Activated naive CD4-positive, alpha-beta T cell treated with anti-CD3 and anti-CD28 coated beads, Interleukin-2, amount 10 ng/mL, durations not matched to agents 7 days and 5 days (primary cell): ENCODE measurements around the gene ABCC1.
"Not testable (repeated sequence)": the region's sequence is repeated elsewhere in the genome, so short reads cannot be mapped to it uniquely, and the experiment has no call there.

Source experiments
- CTCF ChIA-PET: fragments of 350-600 bp; sonication (Branson Sonifier 250); formaldehyde crosslinking; loops from one replicate; lab custom pipeline; 2021; ENCODE audit warnings: antibody characterized with exemption; lab: Charles Lee
- DNase-seq: peaks from one replicate; pipeline ENCODE4 v3.0.0-alpha.2; 2020
- H3K27ac Mint-ChIP-seq: one replicate; pipeline ENCODE4 v1.8.0; 2021; ENCODE audit warnings: mild to moderate bottlenecking, moderate library complexity, mixed read lengths
- H3K27me3 Mint-ChIP-seq: one replicate; pipeline ENCODE4 v1.8.0; 2021; ENCODE audit warnings: mild to moderate bottlenecking, mixed read lengths
- H3K36me3 Mint-ChIP-seq: one replicate; pipeline ENCODE4 v1.8.0; 2021; ENCODE audit warnings: mixed read lengths
- H3K4me1 Mint-ChIP-seq: one replicate; pipeline ENCODE4 v1.8.0; 2021; ENCODE audit warnings: mixed read lengths
- H3K4me3 Mint-ChIP-seq: one replicate; pipeline ENCODE4 v1.8.0; 2021; ENCODE audit warnings: mild to moderate bottlenecking, moderate library complexity, mixed read lengths
- H3K9me3 Mint-ChIP-seq: one replicate; pipeline ENCODE4 v1.8.0; 2021; ENCODE audit warnings: mixed read lengths

The ABCC1 gene

GRCh38 chr16:15928261-15929104 lies 20.9 kb upstream of the ABCC1 start:
- peaks cover 9% of the 10 kb centered on the region for H3K27me3 Mint-ChIP-seq
- H3K9me3 Mint-ChIP-seq: no peaks in the 10 kb centered on the region
- no peak for DNase-seq
- H3K4me3 Mint-ChIP-seq: no peak overlapping the region
- no peaks in the 10 kb centered on the region for H3K36me3 Mint-ChIP-seq
- H3K4me1 Mint-ChIP-seq: no peaks in the 10 kb centered on the region
- H3K27ac Mint-ChIP-seq: no peak overlapping the region
- CTCF ChIA-PET: no interaction called here

- DNase-seq: no peak
- Mint-ChIP-seq H3K36me3 (no peaks in the 10 kb centered on the region), H3K27me3 (peaks cover 12% of the 10 kb centered on the region), H3K9me3 (no peaks in the 10 kb centered on the region), H3K27ac (no peak overlapping the region), H3K4me1 (no peaks in the 10 kb centered on the region), H3K4me3 (no peak overlapping the region)
- CTCF ChIA-PET: no interaction called here
Observed at GRCh38 chr16:15932939-15933338, 16.5 kb upstream of the ABCC1 start.

- Mint-ChIP-seq H3K36me3 (no peaks in the 10 kb centered on the region), H3K27me3 (peaks cover 12% of the 10 kb centered on the region), H3K9me3 (no peaks in the 10 kb centered on the region), H3K4me1 (no peaks in the 10 kb centered on the region), H3K27ac (no peak overlapping the region), H3K4me3 (no peak overlapping the region)
- CTCF ChIA-PET: no interaction called here
- DNase-seq: no peak
Observed at GRCh38 chr16:15933781-15934180, 15.6 kb upstream of the ABCC1 start.

GRCh38 chr16:15934991-15935390 lies 14.4 kb upstream of the ABCC1 start:
- Mint-ChIP-seq H3K27me3 (peaks cover 12% of the 10 kb centered on the region), H3K4me3 (no peak overlapping the region), H3K36me3 (no peaks in the 10 kb centered on the region), H3K9me3 (no peaks in the 10 kb centered on the region), H3K27ac (no peak overlapping the region), H3K4me1 (peaks cover 7% of the 10 kb centered on the region)
- CTCF ChIA-PET: no interaction called here
- no peak for DNase-seq

GRCh38 chr16:15936809-15937208 lies 12.6 kb upstream of the ABCC1 start:
- not testable (repeated sequence) for DNase-seq, H3K4me3 Mint-ChIP-seq, H3K27ac Mint-ChIP-seq, H3K36me3 Mint-ChIP-seq, H3K9me3 Mint-ChIP-seq
- Mint-ChIP-seq H3K4me1 (peaks cover 16% of the 10 kb centered on the region), H3K27me3 (peaks cover 12% of the 10 kb centered on the region)
- CTCF ChIA-PET: interaction anchor here (1.1 kb wide), 1 partner anchor 29 kb away, joined by 3 read pairs; no protein-coding TSS in a partner anchor

- H3K27ac Mint-ChIP-seq: no peak overlapping the region
- CTCF ChIA-PET: no interaction called here
- no peaks in the 10 kb centered on the region for H3K36me3 Mint-ChIP-seq
- peaks cover 18% of the 10 kb centered on the region for H3K27me3 Mint-ChIP-seq
- no peak for DNase-seq
- no peak overlapping the region for H3K4me3 Mint-ChIP-seq
- H3K9me3 Mint-ChIP-seq: no peaks in the 10 kb centered on the region
- H3K4me1 Mint-ChIP-seq: peaks cover 22% of the 10 kb centered on the region
Observed at GRCh38 chr16:15942931-15943690, 6.3 kb upstream of the ABCC1 start.

- H3K27me3 Mint-ChIP-seq: peaks cover 18% of the 10 kb centered on the region
- no peak for DNase-seq
- no peak overlapping the region for H3K4me3 Mint-ChIP-seq
- H3K36me3 Mint-ChIP-seq: peaks cover 7% of the 10 kb centered on the region
- peaks cover 25% of the 10 kb centered on the region for H3K4me1 Mint-ChIP-seq
- H3K27ac Mint-ChIP-seq: no peak overlapping the region
- CTCF ChIA-PET: interaction anchor here (0.9 to 1.2 kb wide), 2 partner anchors 10 to 109 kb away, joined by 3 read pairs; no protein-coding TSS in a partner anchor
- no peaks in the 10 kb centered on the region for H3K9me3 Mint-ChIP-seq
Observed at GRCh38 chr16:15946257-15947044, 3.0 kb upstream of the ABCC1 start.

- peaks cover 14% of the 10 kb centered on the region for H3K36me3 Mint-ChIP-seq
Observed at GRCh38 chr16:15947983-15948509, 1.4 kb upstream of the ABCC1 start.

GRCh38 chr16:15948532-15949209 lies 745 bp upstream of the ABCC1 start:
- no peaks in the 10 kb centered on the region for H3K9me3 Mint-ChIP-seq
- H3K36me3 Mint-ChIP-seq: peaks cover 17% of the 10 kb centered on the region
- H3K4me3 Mint-ChIP-seq: peak overlapping the region; percentile 84
- CTCF ChIA-PET: interaction anchor here (1.4 kb wide), 1 partner anchor 8 kb away, joined by 3 read pairs; no protein-coding TSS in a partner anchor
- peak overlapping the region; percentile 94 for H3K27ac Mint-ChIP-seq
- H3K27me3 Mint-ChIP-seq: peaks cover 9% of the 10 kb centered on the region
- H3K4me1 Mint-ChIP-seq: peaks cover 35% of the 10 kb centered on the region
- peak; percentile 48 for DNase-seq

More at GRCh38 chr16:15947983-15948509, 1.4 kb upstream of the ABCC1 start:
- H3K27me3 Mint-ChIP-seq: peaks cover 16% of the 10 kb centered on the region
- no peaks in the 10 kb centered on the region for H3K9me3 Mint-ChIP-seq
- H3K4me3 Mint-ChIP-seq: no peak overlapping the region
- CTCF ChIA-PET: interaction anchor here (1.2 to 1.4 kb wide), 2 partner anchors 9 to 107 kb away, joined by 3 read pairs; no protein-coding TSS in a partner anchor
- H3K27ac Mint-ChIP-seq: no peak overlapping the region
- DNase-seq: no peak
- peaks cover 30% of the 10 kb centered on the region for H3K4me1 Mint-ChIP-seq

GRCh38 chr16:15950161-15950854 lies 892 bp downstream of the ABCC1 start:
- CTCF ChIA-PET: interaction anchor here (0.5 to 0.9 kb wide), 2 partner anchors 71 to 244 kb away, joined by 3 read pairs; no protein-coding TSS in a partner anchor
- H3K36me3 Mint-ChIP-seq: peaks cover 22% of the 10 kb centered on the region
- peak overlapping the region; percentile 98 for H3K4me3 Mint-ChIP-seq
- peaks cover 47% of the 10 kb centered on the region for H3K4me1 Mint-ChIP-seq
- peak overlapping the region; percentile 97 for H3K27ac Mint-ChIP-seq
- H3K9me3 Mint-ChIP-seq: no peaks in the 10 kb centered on the region
- peaks cover 3% of the 10 kb centered on the region for H3K27me3 Mint-ChIP-seq
- DNase-seq: peak; percentile 56

GRCh38 chr16:15950869-15951268 lies 1.5 kb downstream of the ABCC1 start:
- H3K4me1 Mint-ChIP-seq: peaks cover 53% of the 10 kb centered on the region
- peaks cover 27% of the 10 kb centered on the region for H3K36me3 Mint-ChIP-seq
- peak overlapping the region; percentile 97 for H3K27ac Mint-ChIP-seq
- DNase-seq: no peak
- CTCF ChIA-PET: interaction anchor here (0.9 kb wide), 1 partner anchor 71 kb away, joined by 3 read pairs; no protein-coding TSS in a partner anchor
- H3K4me3 Mint-ChIP-seq: peak overlapping the region; percentile 98
- H3K27me3 Mint-ChIP-seq: peaks cover 3% of the 10 kb centered on the region
- no peaks in the 10 kb centered on the region for H3K9me3 Mint-ChIP-seq

- DNase-seq: no peak
- Mint-ChIP-seq H3K9me3 (no peaks in the 10 kb centered on the region), H3K27ac (peak overlapping the region; percentile 37), H3K4me3 (peak overlapping the region; percentile 12), H3K4me1 (peaks cover 63% of the 10 kb centered on the region), H3K36me3 (peaks cover 33% of the 10 kb centered on the region), H3K27me3 (no peaks in the 10 kb centered on the region)
- CTCF ChIA-PET: interaction anchor here (0.5 kb wide), 1 partner anchor 90 kb away, joined by 3 read pairs; no protein-coding TSS in a partner anchor
Observed at GRCh38 chr16:15951852-15952251, 2.4 kb downstream of the ABCC1 start.
